GM23338 (cell line): ENCODE results near the gene KBTBD6.

Experiments used
- CTCF ChIP-seq, 2 experiments: fragments of 200-600 bp in 1 of 2; sonication (generic) in 1 of 2; conservative IDR thresholded peaks; 2 replicates each; pipeline versions ENCODE4 v1.5.1 to v1.6.1; 2016 to 2017; ENCODE audit warnings: antibody characterized with exemption in 2 of 2, low read depth in 2 of 2, mild to moderate bottlenecking in 2 of 2, moderate library complexity in 1 of 2
- EZH2 ChIP-seq: fragments of 200-600 bp; sonication (generic); IDR thresholded peaks from one replicate; pipeline ENCODE4 v1.8.0; 2017; ENCODE audit warnings: antibody characterized with exemption, mild to moderate bottlenecking, low read depth; ENCODE audit not compliant: unreplicated experiment
- EZH2phosphoT487 ChIP-seq: fragments of 200-600 bp; sonication (generic); IDR thresholded peaks from one replicate; pipeline ENCODE4 v1.8.1; 2018; ENCODE audit warnings: antibody characterized with exemption; ENCODE audit not compliant: unreplicated experiment
- POLR2AphosphoS5 ChIP-seq: IDR thresholded peaks from 2 replicates; pipeline ENCODE4 v1.6.1; 2016; ENCODE audit warnings: antibody characterized with exemption, low read depth
- REST ChIP-seq: IDR thresholded peaks from one replicate; pipeline ENCODE4 v1.6.1; 2018; ENCODE audit warnings: antibody characterized with exemption; ENCODE audit not compliant: unreplicated experiment

GRCh38 chr13:41127701-41128100 lies 4.9 kb downstream of the KBTBD6 start:
- TF ChIP-seq CTCF (conservative IDR thresholded peaks at IDR 0.05; ENCODE audit: low read depth in 2 of 2), result no peak
- no peak for TF ChIP-seq REST
- TF ChIP-seq EZH2, result no peak
- no peak for TF ChIP-seq EZH2phosphoT487
- no peak for TF ChIP-seq POLR2AphosphoS5
